ENCODE measurements around the gene MAT2B. TPM values are rescaled to one million over a fixed set of nuclear protein-coding genes. Genes with fewer than 3 reads are reported as not detected.

MAT2B gene
- total and polyA plus RNA-seq, 8 donors = 6.7 to 84.3 (median 37.6) TPM

- intact Hi-C loops (cut with DNase I; ENCODE audit: low total_unique reads) = no loop called here
- Histone ChIP-seq H3K27me3 (no peaks in the 10 kb centered on the region), H3K27ac (peak overlapping the region in 4 of 5 donors; percentile 94 to 99 (median 98)), H3K4me1 (peaks cover 23 to 84% (median 56%) of the 10 kb centered on the region in 4 donors), H3K36me3 (peaks cover 0 to 2% (median 0%) of the 10 kb centered on the region in 4 donors), H3K4me3 (peak overlapping the region; percentile 67 to 82 (median 77)), H3K9me3 (no peaks in the 10 kb centered on the region)
- no peak for TF ChIP-seq EP300 (IDR thresholded peaks at IDR 0.05)
- no peak for TF ChIP-seq CTCF (IDR thresholded peaks at IDR 0.05)
- TF ChIP-seq POLR2AphosphoS5 (IDR thresholded peaks at IDR 0.05) = no peak
- TF ChIP-seq POLR2A (IDR thresholded peaks at IDR 0.05) = no peak
- peak in 1 of 2 donors; percentile 26 for DNase-seq
- 0 to 5% (median 1%) methylated on average over 8 of the region's 8 CpGs for WGBS, 5 donors
Measured at GRCh38 chr5:163506726-163507125, 1.3 kb downstream of the MAT2B start.

GRCh38 chr5:163508753-163509152, 3.3 kb downstream of the MAT2B start:
- TF ChIP-seq POLR2AphosphoS5 (IDR thresholded peaks at IDR 0.05) = no peak
- no peak for TF ChIP-seq EP300 (IDR thresholded peaks at IDR 0.05)
- TF ChIP-seq POLR2A (IDR thresholded peaks at IDR 0.05) = no peak
- no peak for TF ChIP-seq CTCF (IDR thresholded peaks at IDR 0.05)
- Histone ChIP-seq H3K36me3 (peaks cover 7 to 22% (median 19%) of the 10 kb centered on the region in 4 donors), H3K9me3 (no peaks in the 10 kb centered on the region), H3K27ac (peak overlapping the region in 4 of 5 donors; percentile 70 to 99 (median 96)), H3K4me1 (peaks cover 19 to 78% (median 55%) of the 10 kb centered on the region in 4 donors), H3K4me3 (peak overlapping the region; percentile 14 to 67 (median 26)), H3K27me3 (no peaks in the 10 kb centered on the region)
- 14 to 28% (median 26%) methylated on average over 5 of the region's 5 CpGs for WGBS, 5 donors
- intact Hi-C loops (cut with DNase I; ENCODE audit: low total_unique reads) = no loop called here
- DNase-seq = no peak

GRCh38 chr5:163509291-163509951, 4.0 kb downstream of the MAT2B start:
- H3K36me3 ChIP-seq = peaks cover 7 to 29% (median 26%) of the 10 kb centered on the region in 4 donors
- intact Hi-C loops (cut with DNase I; ENCODE audit: low total_unique reads) = no loop called here
- TF ChIP-seq POLR2AphosphoS5 (IDR thresholded peaks at IDR 0.05) (no peak), CTCF (IDR thresholded peaks at IDR 0.05) (no peak), POLR2A (IDR thresholded peaks at IDR 0.05) (no peak), EP300 (IDR thresholded peaks at IDR 0.05) (no peak)
- peaks cover 19 to 71% (median 51%) of the 10 kb centered on the region in 4 donors for H3K4me1 ChIP-seq
- 6 to 13% (median 8%) methylated on average over 7 of the region's 7 CpGs for WGBS, 5 donors
- H3K27me3 ChIP-seq = no peaks in the 10 kb centered on the region
- peak overlapping the region; percentile 14 to 67 (median 26) for H3K4me3 ChIP-seq
- no peaks in the 10 kb centered on the region for H3K9me3 ChIP-seq
- H3K27ac ChIP-seq = peak overlapping the region; percentile 66 to 99 (median 94)
- peak; percentile 31 to 69 for DNase-seq

GRCh38 chr5:163512526-163512925, 7.1 kb downstream of the MAT2B start:
- no peaks in the 10 kb centered on the region for H3K9me3 ChIP-seq
- no peak overlapping the region for H3K4me3 ChIP-seq
- H3K27ac ChIP-seq = peak overlapping the region in 1 of 5 donors; percentile 7
- no peak for DNase-seq
- intact Hi-C loops (cut with DNase I; ENCODE audit: low total_unique reads) = no loop called here
- WGBS, 5 donors = 83 to 91% (median 87%) methylated on average over 5 of the region's 5 CpGs
- peaks cover 19 to 56% (median 39%) of the 10 kb centered on the region in 4 donors for H3K4me1 ChIP-seq
- H3K36me3 ChIP-seq = peaks cover 21 to 60% (median 57%) of the 10 kb centered on the region in 4 donors
- TF ChIP-seq POLR2AphosphoS5 (IDR thresholded peaks at IDR 0.05) (no peak), POLR2A (IDR thresholded peaks at IDR 0.05) (no peak), CTCF (IDR thresholded peaks at IDR 0.05) (no peak), EP300 (IDR thresholded peaks at IDR 0.05) (no peak)
- H3K27me3 ChIP-seq = no peaks in the 10 kb centered on the region

Data from stomach (tissue), 9 donors.